Globus pallidus (tissue), 1 donor: ENCODE measurements around the gene EXOSC6.
"Not testable (repeated sequence)": the region's sequence is repeated elsewhere in the genome, so short reads cannot be mapped to it uniquely, and the experiment has no call there.

Experiments
- DNase-seq: peaks from one replicate; pipeline ENCODE4 v3.0.0-alpha.2; 2015; ENCODE audit warnings: low spot score

EXOSC6 gene

GRCh38 chr16:70254180-70254964, 2.6 kb upstream of the EXOSC6 start:
- DNase-seq: no peak

GRCh38 chr16:70253291-70254106, 1.8 kb upstream of the EXOSC6 start:
- no peak for DNase-seq

GRCh38 chr16:70252355-70252988, 732 bp upstream of the EXOSC6 start:
- no peak for DNase-seq

GRCh38 chr16:70250748-70251628, 752 bp downstream of the EXOSC6 start:
- DNase-seq: no peak

- DNase-seq: not testable (repeated sequence)
Measured at GRCh38 chr16:70249697-70250096, 2.0 kb downstream of the EXOSC6 start.

- not testable (repeated sequence) for DNase-seq
Measured at GRCh38 chr16:70238773-70239172, 13.0 kb downstream of the EXOSC6 start.

- not testable (repeated sequence) for DNase-seq
Measured at GRCh38 chr16:70231831-70232230, 19.9 kb downstream of the EXOSC6 start.

GRCh38 chr16:70226024-70226423, 25.7 kb downstream of the EXOSC6 start:
- DNase-seq: not testable (repeated sequence)

- not testable (repeated sequence) for DNase-seq
Measured at GRCh38 chr16:70225430-70225829, 26.3 kb downstream of the EXOSC6 start.

- DNase-seq: not testable (repeated sequence)
Measured at GRCh38 chr16:70224645-70225044, 27.1 kb downstream of the EXOSC6 start.

GRCh38 chr16:70223971-70224513, 27.7 kb downstream of the EXOSC6 start:
- DNase-seq: not testable (repeated sequence)

GRCh38 chr16:70223216-70223615, 28.5 kb downstream of the EXOSC6 start:
- DNase-seq: not testable (repeated sequence)

- DNase-seq: not testable (repeated sequence)
Measured at GRCh38 chr16:70222574-70222973, 29.2 kb downstream of the EXOSC6 start.

- not testable (repeated sequence) for DNase-seq
Measured at GRCh38 chr16:70218586-70218985, 33.2 kb downstream of the EXOSC6 start.

- not testable (repeated sequence) for DNase-seq
Measured at GRCh38 chr16:70206382-70206781, 45.4 kb downstream of the EXOSC6 start.

GRCh38 chr16:70204668-70205405, 46.9 kb downstream of the EXOSC6 start:
- DNase-seq: not testable (repeated sequence)

GRCh38 chr16:70204010-70204409, 47.7 kb downstream of the EXOSC6 start:
- not testable (repeated sequence) for DNase-seq

GRCh38 chr16:70203508-70203907, 48.2 kb downstream of the EXOSC6 start:
- DNase-seq: not testable (repeated sequence)

- DNase-seq: not testable (repeated sequence)
Measured at GRCh38 chr16:70200063-70200462, 51.7 kb downstream of the EXOSC6 start.

- not testable (repeated sequence) for DNase-seq
Measured at GRCh38 chr16:70199170-70199569, 52.6 kb downstream of the EXOSC6 start.
